IgD-negative memory B cell (primary cell): Measurements from ENCODE around the gene COL15A1. TPM values are rescaled to one million over a fixed set of nuclear protein-coding genes. Genes with fewer than 3 reads are reported as not detected.

ENCODE experiments used
- H3K27ac Mint-ChIP-seq, 3 donors: one replicate each; pipeline ENCODE4 v1.8.0; 2020 to 2022; ENCODE audit warnings: mild to moderate bottlenecking in 3 of 3, mixed read lengths in 3 of 3, moderate library complexity in 1 of 3
- H3K27me3 Mint-ChIP-seq: one replicate; pipeline ENCODE4 v1.8.0; 2021; ENCODE audit warnings: mixed read lengths
- H3K36me3 Mint-ChIP-seq: one replicate; pipeline ENCODE4 v1.8.0; 2020; ENCODE audit warnings: mild to moderate bottlenecking, mixed read lengths
- H3K4me1 Mint-ChIP-seq, 3 donors: one replicate each; pipeline ENCODE4 v1.8.0; 2020 to 2022; ENCODE audit warnings: mixed read lengths in 3 of 3, mild to moderate bottlenecking in 1 of 3
- H3K4me3 Mint-ChIP-seq, 4 donors: one replicate each; pipeline ENCODE4 v1.8.0; 2020 to 2022; ENCODE audit warnings: mild to moderate bottlenecking in 4 of 4, mixed read lengths in 4 of 4, moderate library complexity in 3 of 4
- H3K9me3 Mint-ChIP-seq, 3 donors: one replicate each; pipeline ENCODE4 v1.8.0; 2020 to 2021; ENCODE audit warnings: mixed read lengths in 3 of 3, mild to moderate bottlenecking in 1 of 3
- polyA plus RNA-seq: library from polyadenylated mRNA; unstranded; fragments of 300-500 nt; fragmentation: Illumina TruSeq; gene quantifications from one replicate; pipeline ENCODE4 v1.2.3, GENCODE V29; 2021

COL15A1 gene
- polyA plus RNA-seq, 1 donor from 2014 or later = 0.08 TPM

DNA sequence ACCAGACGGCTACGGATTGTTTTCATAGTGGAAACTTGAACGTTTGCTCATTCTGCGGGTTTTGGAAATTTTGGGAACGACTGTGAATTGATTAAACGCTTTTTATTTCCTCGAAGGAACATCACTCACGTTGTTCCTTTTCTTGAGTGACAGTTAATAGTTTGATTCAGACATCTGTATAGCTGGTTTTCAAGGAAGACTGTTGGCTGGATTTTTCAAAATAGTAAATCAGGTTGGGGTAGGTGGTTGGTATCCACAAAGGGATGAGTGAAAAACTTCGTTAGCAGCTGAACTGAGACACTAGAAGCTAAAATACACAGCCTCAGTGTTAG lies 162.3 kb downstream of the COL15A1 start:
- peaks cover 47 to 60% (median 53%) of the 10 kb centered on the region in 3 donors for H3K4me1 Mint-ChIP-seq
- H3K4me3 Mint-ChIP-seq = peak overlapping the region; percentile 81 to 93 (median 88)
- H3K27me3 Mint-ChIP-seq = no peaks in the 10 kb centered on the region
- H3K9me3 Mint-ChIP-seq = no peaks in the 10 kb centered on the region
- peak overlapping the region; percentile 56 to 79 (median 75) for H3K27ac Mint-ChIP-seq
- peaks cover 2% of the 10 kb centered on the region for H3K36me3 Mint-ChIP-seq

DNA sequence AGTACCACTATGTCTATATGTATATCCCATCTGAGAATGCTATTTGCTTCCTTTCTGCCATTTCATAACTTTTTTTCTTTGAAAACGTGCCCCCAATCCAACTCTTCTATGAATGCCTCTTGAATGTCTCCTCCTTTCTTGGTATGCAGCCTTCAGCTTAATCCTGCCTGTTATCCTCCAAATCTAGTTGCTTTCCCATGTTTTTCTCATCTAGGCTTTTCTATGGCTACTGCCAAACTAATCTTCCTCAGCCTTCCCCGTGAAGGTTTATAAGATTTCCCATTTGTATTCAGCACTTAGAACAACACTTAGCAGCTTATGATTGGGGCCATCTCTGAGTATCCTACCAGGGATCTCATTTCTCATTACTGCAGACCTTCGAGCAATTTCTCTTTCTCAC lies 163.7 kb downstream of the COL15A1 start:
- H3K4me1 Mint-ChIP-seq = peaks cover 56 to 70% (median 64%) of the 10 kb centered on the region in 3 donors
- no peaks in the 10 kb centered on the region for H3K9me3 Mint-ChIP-seq
- H3K27ac Mint-ChIP-seq = peak overlapping the region; percentile 46 to 69 (median 56)
- no peaks in the 10 kb centered on the region for H3K27me3 Mint-ChIP-seq
- peak overlapping the region; percentile 61 to 94 (median 78) for H3K4me3 Mint-ChIP-seq
- H3K36me3 Mint-ChIP-seq = peaks cover 2% of the 10 kb centered on the region

DNA sequence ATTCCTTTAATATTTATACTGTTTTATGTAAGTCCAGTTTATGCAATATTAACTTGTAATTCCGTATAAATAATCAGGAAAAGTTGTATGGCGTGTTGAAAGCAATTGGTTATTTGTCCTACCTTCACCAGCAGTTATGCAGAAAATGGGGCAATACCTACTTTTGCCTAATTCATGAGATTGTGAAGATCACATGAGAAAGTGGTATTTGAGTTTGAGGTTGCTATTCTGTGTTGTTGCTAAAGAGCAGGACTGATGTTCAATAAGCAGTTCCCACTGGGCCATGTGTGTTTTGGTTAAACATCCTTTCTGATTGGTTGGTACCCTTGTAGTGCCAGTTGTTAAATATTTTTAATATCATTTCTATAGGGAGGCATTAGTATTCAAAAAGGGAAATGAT lies 164.4 kb downstream of the COL15A1 start:
- Mint-ChIP-seq H3K27me3 (no peaks in the 10 kb centered on the region), H3K9me3 (no peaks in the 10 kb centered on the region), H3K4me3 (peak overlapping the region in 1 of 4 donors; percentile 85)

DNA sequence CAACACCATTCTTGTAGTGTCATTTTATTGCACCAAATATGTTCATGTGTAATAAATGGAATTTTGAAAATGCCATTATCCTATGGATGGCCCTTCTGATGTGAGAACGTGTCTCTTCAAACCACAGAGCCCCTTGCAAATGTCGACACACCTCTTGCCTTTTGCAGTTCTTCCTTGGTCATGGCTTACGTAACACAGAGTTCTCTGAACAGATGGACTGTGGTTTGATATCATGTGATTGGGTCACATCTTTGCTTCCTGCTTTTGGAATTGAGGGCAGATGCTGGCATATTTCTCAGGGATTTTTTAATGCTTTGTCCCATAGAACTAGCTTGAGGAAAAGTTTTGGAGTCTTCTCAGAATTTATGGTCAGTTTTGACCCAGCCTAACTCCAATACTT lies 165.8 kb downstream of the COL15A1 start:
- Mint-ChIP-seq H3K4me1 (peaks cover 57 to 71% (median 64%) of the 10 kb centered on the region in 3 donors), H3K9me3 (no peaks in the 10 kb centered on the region), H3K4me3 (peak overlapping the region in 2 of 4 donors; percentile 3 to 6), H3K27ac (peak overlapping the region; percentile 27 to 56 (median 28)), H3K36me3 (peaks cover 2% of the 10 kb centered on the region), H3K27me3 (no peaks in the 10 kb centered on the region)

More for the DNA sequence above, 164.4 kb downstream of the COL15A1 start:
- H3K4me1 Mint-ChIP-seq = peaks cover 63 to 73% (median 71%) of the 10 kb centered on the region in 3 donors
- H3K36me3 Mint-ChIP-seq = peaks cover 2% of the 10 kb centered on the region
- peak overlapping the region in 2 of 3 donors; percentile 2 to 56 for H3K27ac Mint-ChIP-seq

DNA sequence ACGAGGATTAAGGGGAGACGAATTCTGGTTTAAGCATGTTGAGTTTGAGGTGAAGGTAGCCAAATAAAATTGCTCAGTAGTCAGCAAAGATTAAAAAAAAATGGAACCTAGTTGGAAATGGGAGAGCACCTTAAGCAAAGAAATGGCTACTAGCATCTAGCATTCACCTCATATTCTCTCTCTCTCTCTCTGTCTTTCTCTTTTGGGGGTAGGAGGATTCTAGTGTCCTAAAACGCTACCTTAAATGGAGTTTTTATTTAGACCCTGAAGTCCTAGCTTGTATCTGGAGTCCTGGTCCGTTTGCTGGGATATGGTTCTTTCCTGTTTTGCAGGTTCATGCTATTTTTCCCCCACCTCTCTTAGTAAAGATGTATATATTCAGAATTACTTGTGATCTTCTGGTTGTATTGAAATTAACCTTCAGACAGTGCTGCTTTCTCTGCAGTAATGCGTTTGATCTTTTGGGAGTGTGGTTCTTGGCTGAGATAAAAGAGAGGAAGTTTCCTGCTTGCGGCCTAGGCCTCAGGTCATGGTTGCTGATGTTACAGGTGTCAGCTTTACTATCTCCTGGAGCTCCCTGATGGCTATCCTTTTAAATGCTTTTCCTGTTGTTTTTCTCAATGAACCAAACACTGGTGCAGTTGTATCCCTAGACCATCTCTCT lies 169.2 kb downstream of the COL15A1 start:
- peaks cover 45 to 68% (median 46%) of the 10 kb centered on the region in 3 donors for H3K4me1 Mint-ChIP-seq
- no peaks in the 10 kb centered on the region for H3K9me3 Mint-ChIP-seq
- peak overlapping the region; percentile 30 to 84 (median 68) for H3K27ac Mint-ChIP-seq
- H3K27me3 Mint-ChIP-seq = no peaks in the 10 kb centered on the region
- H3K4me3 Mint-ChIP-seq = peak overlapping the region in 3 of 4 donors; percentile 5 to 62 (median 49)
- peaks cover 2% of the 10 kb centered on the region for H3K36me3 Mint-ChIP-seq

- H3K9me3 Mint-ChIP-seq = no peaks in the 10 kb centered on the region
- H3K27ac Mint-ChIP-seq = peak overlapping the region; percentile 30 to 84 (median 74)
- peaks cover 41 to 64% (median 42%) of the 10 kb centered on the region in 3 donors for H3K4me1 Mint-ChIP-seq
These were observed 169.8 kb downstream of the COL15A1 start for GRCh38 chr9:99113414-99114048.

GRCh38 chr9:99114049-99114440 lies 170.3 kb downstream of the COL15A1 start:
- Mint-ChIP-seq H3K4me1 (peaks cover 39 to 64% (median 42%) of the 10 kb centered on the region in 3 donors), H3K9me3 (no peaks in the 10 kb centered on the region), H3K27ac (peak overlapping the region in 1 of 3 donors; percentile 74), H3K27me3 (no peaks in the 10 kb centered on the region), H3K36me3 (peaks cover 2% of the 10 kb centered on the region), H3K4me3 (no peak overlapping the region)

More at GRCh38 chr9:99113414-99114048, 169.8 kb downstream of the COL15A1 start:
- Mint-ChIP-seq H3K4me3 (peak overlapping the region in 3 of 4 donors; percentile 5 to 62 (median 49)), H3K36me3 (peaks cover 2% of the 10 kb centered on the region), H3K27me3 (no peaks in the 10 kb centered on the region)

DNA sequence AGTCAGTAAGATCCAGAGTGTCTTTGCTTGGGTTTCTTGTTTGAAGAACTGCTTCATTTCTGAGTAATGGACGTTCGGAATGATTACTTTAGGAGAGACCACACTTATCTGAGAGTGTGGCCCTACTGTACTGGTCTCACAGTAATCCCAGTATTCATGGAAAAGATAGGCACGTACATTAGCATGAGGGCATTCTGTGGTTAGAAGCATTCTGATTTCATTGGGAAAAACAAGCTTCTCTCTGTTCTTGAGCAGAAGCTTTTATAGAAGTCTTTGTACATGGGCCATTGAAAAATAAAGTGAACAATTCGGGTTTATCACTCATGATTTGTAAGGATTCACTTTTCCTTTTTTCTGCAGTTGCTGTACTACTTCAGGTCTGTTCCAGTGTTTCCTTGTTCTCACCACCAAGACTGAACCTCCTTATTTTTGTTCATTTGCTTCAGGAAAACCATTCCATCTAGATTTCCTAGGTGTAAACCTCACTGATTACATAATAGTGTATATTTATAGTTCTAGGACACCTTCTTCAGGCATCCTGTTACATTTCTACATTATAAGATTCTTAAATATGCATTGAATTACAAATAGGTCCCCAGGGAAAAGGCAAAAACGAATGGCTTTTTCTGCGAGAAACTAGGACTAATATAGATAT lies 171.3 kb downstream of the COL15A1 start:
- Mint-ChIP-seq H3K4me3 (no peak overlapping the region), H3K36me3 (no peaks in the 10 kb centered on the region), H3K27ac (no peak overlapping the region)

DNA sequence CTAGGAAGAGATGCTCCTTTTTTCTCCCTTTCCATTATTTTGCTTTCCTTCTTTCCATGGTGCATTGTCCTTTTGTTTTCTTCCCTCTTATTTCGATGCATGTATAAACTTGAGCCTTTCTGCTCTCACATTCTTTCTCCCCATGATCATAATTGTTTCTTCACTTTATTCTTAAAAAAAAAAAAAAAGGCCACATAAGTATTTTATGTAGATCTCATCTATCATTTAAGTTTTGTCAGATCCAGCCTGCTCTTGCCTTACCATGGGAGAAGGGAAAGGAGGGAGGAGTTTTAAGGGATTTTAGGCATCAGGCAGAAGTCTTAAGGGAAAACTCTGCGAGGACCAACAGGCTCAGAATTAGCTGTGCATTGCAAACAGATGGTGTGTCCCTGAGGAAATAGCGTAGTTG lies 172.3 kb downstream of the COL15A1 start:
- no peaks in the 10 kb centered on the region for H3K36me3 Mint-ChIP-seq
- H3K27me3 Mint-ChIP-seq = peaks cover 1% of the 10 kb centered on the region
- no peak overlapping the region for H3K27ac Mint-ChIP-seq
- no peak overlapping the region for H3K4me3 Mint-ChIP-seq
- peaks cover 41 to 67% (median 50%) of the 10 kb centered on the region in 3 donors for H3K4me1 Mint-ChIP-seq
- no peaks in the 10 kb centered on the region for H3K9me3 Mint-ChIP-seq

More for the DNA sequence above, 171.3 kb downstream of the COL15A1 start:
- no peaks in the 10 kb centered on the region for H3K27me3 Mint-ChIP-seq
- H3K4me1 Mint-ChIP-seq = peaks cover 39 to 63% (median 43%) of the 10 kb centered on the region in 3 donors
- no peaks in the 10 kb centered on the region for H3K9me3 Mint-ChIP-seq

DNA sequence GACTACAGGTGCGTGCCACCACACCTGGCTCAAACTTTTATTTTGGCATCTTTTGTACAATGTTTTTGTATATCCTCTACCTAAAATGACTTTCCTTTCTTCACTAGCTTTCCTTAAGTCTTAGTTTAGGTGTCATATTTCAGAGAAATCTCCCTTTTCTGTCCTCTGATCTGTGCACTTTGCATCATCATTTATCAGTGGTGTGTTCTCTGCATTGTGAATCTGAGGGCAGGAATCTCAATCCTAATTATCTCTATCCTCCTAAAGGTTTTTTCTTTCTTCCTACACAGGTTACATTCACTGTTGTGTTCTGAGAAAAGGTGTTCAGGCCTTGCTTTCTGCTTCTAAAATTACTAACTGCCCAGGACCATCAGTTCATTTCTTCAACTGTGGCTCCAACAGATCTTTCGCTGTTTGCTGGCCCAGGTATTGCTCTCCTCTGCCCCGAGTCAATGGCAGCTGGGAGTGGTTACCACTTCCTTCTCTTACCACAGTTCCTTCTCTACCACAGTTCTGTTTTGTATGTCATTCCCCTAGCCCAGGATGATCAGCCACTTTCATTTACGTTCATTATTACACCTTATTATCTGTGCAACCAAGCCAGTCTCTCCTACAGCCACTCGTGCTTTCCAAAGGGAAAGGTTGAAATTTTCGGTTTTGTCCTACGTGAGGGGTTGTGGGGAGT lies 175.2 kb downstream of the COL15A1 start:
- H3K9me3 Mint-ChIP-seq = no peaks in the 10 kb centered on the region
- peak overlapping the region; percentile 7 to 88 (median 74) for H3K4me3 Mint-ChIP-seq
- peaks cover 3% of the 10 kb centered on the region for H3K36me3 Mint-ChIP-seq
- peaks cover 36 to 59% (median 43%) of the 10 kb centered on the region in 3 donors for H3K4me1 Mint-ChIP-seq
- peak overlapping the region; percentile 6 to 88 (median 25) for H3K27ac Mint-ChIP-seq
- peaks cover 1% of the 10 kb centered on the region for H3K27me3 Mint-ChIP-seq

DNA sequence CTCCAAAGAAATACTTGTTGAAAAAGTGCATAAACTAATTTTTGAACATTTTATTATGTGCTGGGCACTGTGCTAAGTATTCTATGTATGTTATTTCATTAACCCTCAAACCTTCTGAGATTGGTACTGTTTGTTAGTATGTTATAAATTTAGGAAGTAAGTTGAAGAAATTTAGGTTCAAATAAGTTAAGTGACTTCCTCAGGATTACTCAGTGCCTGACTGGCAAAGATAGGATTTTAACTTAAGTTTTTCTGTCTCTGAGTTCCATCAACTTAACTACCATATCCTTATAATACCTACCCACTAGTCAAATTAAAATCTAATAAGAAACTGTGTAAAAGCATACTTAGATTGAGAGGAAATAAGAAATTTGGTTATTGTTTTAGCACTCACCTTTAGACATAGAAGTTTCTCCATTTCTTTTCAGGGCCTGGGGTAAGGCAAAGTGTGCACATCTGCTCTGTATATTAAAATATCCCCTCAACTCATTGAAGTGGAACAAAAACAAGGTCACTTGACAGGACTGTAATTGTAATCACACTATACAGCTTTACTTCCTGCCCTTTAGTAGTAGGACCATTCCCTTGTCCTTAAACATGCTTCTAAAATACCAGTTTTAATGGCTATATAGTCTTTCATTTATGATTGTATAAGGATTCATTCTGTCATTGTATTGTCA lies 176.4 kb downstream of the COL15A1 start:
- peak overlapping the region in 2 of 3 donors; percentile 49 to 92 for H3K27ac Mint-ChIP-seq

More for the DNA sequence above, 176.4 kb downstream of the COL15A1 start:
- Mint-ChIP-seq H3K4me3 (peak overlapping the region in 3 of 4 donors; percentile 30 to 88 (median 85)), H3K36me3 (peaks cover 4% of the 10 kb centered on the region), H3K9me3 (no peaks in the 10 kb centered on the region), H3K4me1 (peaks cover 45 to 51% (median 51%) of the 10 kb centered on the region in 3 donors), H3K27me3 (peaks cover 1% of the 10 kb centered on the region)
